Aorta (tissue), 5 donors: Measurements from ENCODE around the gene MST1. TPM values are rescaled to one million over a fixed set of nuclear protein-coding genes. Genes with fewer than 3 reads are reported as not detected.

Experiments used
- ATAC-seq: fragments of 200-7000 bp; cut with Tn5 transposase; one replicate; pipeline ENCODE4 v1.9.1; 2022; ENCODE audit warnings: moderate library complexity; ENCODE audit not compliant: low FRiP score
- DNase-seq, 2 donors: peaks; one replicate each; pipeline ENCODE4 v3.0.0-alpha.2; 2020
- H3K27ac ChIP-seq, 2 donors: one replicate each; pipeline ENCODE4 v1.5.1; 2013; ENCODE audit warnings: low read length in 2 of 2, mild to moderate bottlenecking in 2 of 2, moderate library complexity in 2 of 2, control low read depth in 1 of 2, inconsistent platforms in 1 of 2, low read depth in 1 of 2
- H3K27me3 ChIP-seq, 2 donors: one replicate each; pipeline ENCODE4 v1.6.1; 2013; ENCODE audit warnings: control low read depth in 1 of 2, low read length in 1 of 2, mild to moderate bottlenecking in 1 of 2, moderate library complexity in 1 of 2; ENCODE audit not compliant: insufficient read depth in 2 of 2, control insufficient read depth in 1 of 2
- H3K36me3 ChIP-seq, 2 donors: one replicate each; pipeline ENCODE4 v1.6.1; 2013; ENCODE audit warnings: control low read depth in 1 of 2, low read length in 1 of 2, mild to moderate bottlenecking in 1 of 2; ENCODE audit not compliant: insufficient read depth in 2 of 2, control insufficient read depth in 1 of 2
- H3K4me1 ChIP-seq, 2 donors: one replicate each; pipeline ENCODE4 v1.6.1; 2013; ENCODE audit warnings: low read length in 2 of 2, control low read depth in 1 of 2, mild to moderate bottlenecking in 1 of 2, moderate library complexity in 1 of 2; ENCODE audit not compliant: insufficient read depth in 2 of 2, control insufficient read depth in 1 of 2
- H3K4me3 ChIP-seq, 2 donors: one replicate each; pipeline ENCODE4 v1.5.1; 2013; ENCODE audit warnings: low read length in 2 of 2, control low read depth in 1 of 2, mild to moderate bottlenecking in 1 of 2
- H3K9me3 ChIP-seq: one replicate; pipeline ENCODE4 v1.6.1; 2013; ENCODE audit warnings: mild to moderate bottlenecking, low read length; ENCODE audit not compliant: control insufficient read depth
- WGBS, 2 donors: extraction: QIAGEN DNeasy Blood & Tissue Kit; methylation state at CpG; one replicate each; pipeline ENCODE4 v1.1.7; 2013; 5-methylcytosine and 5-hydroxymethylcytosine counted together
- intact Hi-C, 2 donors: fragments of 100-400 bp; cut with DNase I; formaldehyde crosslinking; loops; one replicate each; pipeline versions ENCODE4 v1.14.2 to v1.15.0; 2022
- long read RNA-seq, 2 donors: library from polyadenylated mRNA; unstranded; transcript quantifications; one replicate each; pipeline ENCODE4 v2.0.0, GENCODE V29; 2020 to 2021
- polyA plus RNA-seq, 2 donors: library from polyadenylated mRNA; stranded (reverse); fragments of 200-250 nt; gene quantifications; one replicate each; pipeline ENCODE4 v1.2.3, GENCODE V29; 2013
- total RNA-seq, 2 donors: library from RNA; stranded (reverse); fragmentation: NEBNext Ultra II Directional; extraction: Animal tissue kit (Norgen Biotek cat#: 25700); gene quantifications; one replicate each; pipeline ENCODE4 v1.2.1, GENCODE V29; 2021
- donor health status: healthy with polysubstance abuse.
- donor health status: Bipolar disorder and iron deficiency.
- donor health status: DM: no; HTN: no; CAD: no.
- donor health status: DM: no; HTN: no; CAD: no.
- donor health status: DM: yes; HTN: yes; CAD: no.

The MST1 gene
- total RNA-seq (10 to 100 TPM in 1 of 2 donors, 1 to 10 TPM in 1; 5.3 to 16.9 TPM), polyA plus RNA-seq (10 to 100 TPM in 1 of 2 donors, 1 to 10 TPM in 1; 4.5 to 64.7 TPM)
- long read RNA-seq, donor 1, partial matches to known transcripts, result 0 of 3 reads
- long read RNA-seq, donor 1, other reads (novel, unspliced or antisense), result 2 of 3 reads
- long read RNA-seq, donor 2, partial matches to known transcripts, result 0 of 1 reads
- long read RNA-seq, donor 2, other reads (novel, unspliced or antisense), result 1 of 1 reads

- H3K36me3 ChIP-seq, result no peaks in the 10 kb centered on the region
- H3K4me3 ChIP-seq, result peak within 1 kb of the TSS; percentile 42 to 84
- no peaks in the 10 kb centered on the region for H3K9me3 ChIP-seq
- ATAC-seq (peak; percentile 90), DNase-seq (peak; percentile 93 to 98)
- H3K4me1 ChIP-seq, result no peaks in the 10 kb centered on the region
- WGBS, 2 donors, result 2 to 3% methylated on average over 59 to 66 of the region's 66 CpGs
- intact Hi-C loops, result no loop called here
- peak within 1 kb of the TSS in 1 of 2 donors; percentile 34 for H3K27ac ChIP-seq
- H3K27me3 ChIP-seq, result no peaks in the 10 kb centered on the region
These were observed at the start of gene MST1, which contains the start of gene RNF123 for GRCh38 chr3:49689046-49689907. Gene MST1 (minus strand): TSS chr3:49689474. CDS start chr3:49688691, 783 bp downstream. Gene RNF123 (plus strand): TSS chr3:49689557. CDS start chr3:49691166, 1,609 bp downstream.

- Histone ChIP-seq H3K4me1 (no peaks in the 10 kb centered on the region), H3K36me3 (peaks cover 0 to 4% of the 10 kb centered on the region in 2 donors), H3K27me3 (no peaks in the 10 kb centered on the region), H3K9me3 (no peaks in the 10 kb centered on the region), H3K4me3 (no peak overlapping the region), H3K27ac (no peak overlapping the region)
- intact Hi-C loops, result no loop called here
- DNase-seq (no peak), ATAC-seq (no peak)
- 95% methylated on average over 11 of the region's 11 CpGs for WGBS, 2 donors
These were observed 48.9 kb upstream of the MST1 start for GRCh38 chr3:49738067-49738713.

GRCh38 chr3:49734752-49735151, 45.5 kb upstream of the MST1 start:
- Histone ChIP-seq H3K27me3 (no peaks in the 10 kb centered on the region), H3K27ac (no peak overlapping the region), H3K4me3 (no peak overlapping the region), H3K4me1 (no peaks in the 10 kb centered on the region), H3K36me3 (peaks cover 0 to 7% of the 10 kb centered on the region in 2 donors), H3K9me3 (no peaks in the 10 kb centered on the region)
- 94 to 95% methylated on average over 6 of the region's 6 CpGs for WGBS, 2 donors
- intact Hi-C loops, result no loop called here
- DNase-seq (no peak), ATAC-seq (no peak)

GRCh38 chr3:49733551-49733950, 44.3 kb upstream of the MST1 start:
- Histone ChIP-seq H3K9me3 (no peaks in the 10 kb centered on the region), H3K4me1 (no peaks in the 10 kb centered on the region), H3K27me3 (no peaks in the 10 kb centered on the region), H3K27ac (no peak overlapping the region), H3K36me3 (peaks cover 0 to 7% of the 10 kb centered on the region in 2 donors), H3K4me3 (no peak overlapping the region)
- WGBS, 2 donors, result 94 to 96% methylated on average over 1 of the region's 1 CpG
- no peak for ATAC-seq
- intact Hi-C loops, result no loop called here
- no peak for DNase-seq

DNA sequence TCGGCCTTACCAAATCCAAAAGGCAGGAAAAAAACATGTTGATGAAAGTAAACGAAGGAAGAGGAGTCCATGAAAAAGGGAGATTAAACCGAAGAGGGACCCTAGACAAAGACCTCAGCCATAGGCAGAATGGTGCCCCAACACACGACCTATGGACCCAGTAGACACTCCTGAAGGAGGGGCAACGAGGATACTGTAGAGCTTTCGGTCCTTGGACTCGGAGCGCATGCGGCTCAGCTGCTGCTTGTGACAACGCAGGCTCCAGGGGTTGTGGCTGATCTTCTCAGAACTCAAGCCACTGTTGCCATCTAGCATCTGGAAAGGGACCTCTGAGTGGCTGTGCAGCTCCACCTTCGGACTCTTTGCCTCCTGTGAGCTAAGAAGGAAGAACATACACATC, 43.3 kb upstream of the MST1 start:
- no peak for ATAC-seq
- no peaks in the 10 kb centered on the region for H3K4me1 ChIP-seq
- DNase-seq, result no peak
- peaks cover 0 to 8% of the 10 kb centered on the region in 2 donors for H3K36me3 ChIP-seq
- intact Hi-C loops, result no loop called here
- WGBS, 2 donors, result 87 to 91% methylated on average over 11 of the region's 11 CpGs
- no peak overlapping the region for H3K27ac ChIP-seq
- no peaks in the 10 kb centered on the region for H3K9me3 ChIP-seq
- no peaks in the 10 kb centered on the region for H3K27me3 ChIP-seq
- H3K4me3 ChIP-seq, result no peak overlapping the region

GRCh38 chr3:49729966-49730609, 40.8 kb upstream of the MST1 start:
- Histone ChIP-seq H3K27ac (no peak overlapping the region), H3K27me3 (no peaks in the 10 kb centered on the region), H3K4me3 (no peak overlapping the region), H3K9me3 (no peaks in the 10 kb centered on the region), H3K36me3 (peaks cover 0 to 14% of the 10 kb centered on the region in 2 donors), H3K4me1 (no peaks in the 10 kb centered on the region)
- intact Hi-C loops, result loop anchor here in 1 of 2 donors (10.0 kb wide), 1 partner anchor 55 kb away; the partner anchor contains the start of gene IP6K1
- ATAC-seq (no peak), DNase-seq (no peak)
- WGBS, 2 donors, result 97% methylated on average over 4 of the region's 4 CpGs

DNA sequence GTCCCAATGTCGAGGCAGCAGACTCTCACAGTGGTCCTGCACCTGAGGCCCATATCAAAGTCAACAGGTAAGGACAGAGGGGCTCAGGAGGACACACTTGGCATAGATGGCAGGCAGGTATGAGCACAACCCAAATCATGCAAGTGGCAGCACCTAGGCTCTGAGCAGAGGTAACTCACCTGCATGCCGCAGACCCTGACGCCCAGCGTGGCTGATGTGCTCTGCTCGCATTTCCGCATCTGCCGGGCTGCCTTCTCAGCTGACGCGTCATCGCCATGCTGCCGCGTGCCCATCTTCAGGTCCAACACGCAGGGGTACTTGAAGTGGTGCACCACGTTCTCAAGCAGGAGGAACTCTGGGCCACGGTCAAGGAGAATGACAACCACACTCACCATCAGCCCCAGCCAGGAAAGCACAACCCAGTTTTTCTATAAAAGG, 38.7 kb upstream of the MST1 start:
- DNase-seq (no peak), ATAC-seq (no peak)
- intact Hi-C loops, result loop anchor here in 1 of 2 donors (10.0 kb wide), 1 partner anchor 57 kb away; the partner anchor contains the start of gene IP6K1
- WGBS, 2 donors, result 92 to 93% methylated on average over 15 of the region's 15 CpGs
- Histone ChIP-seq H3K4me3 (no peak overlapping the region), H3K27me3 (no peaks in the 10 kb centered on the region), H3K9me3 (no peaks in the 10 kb centered on the region), H3K4me1 (no peaks in the 10 kb centered on the region), H3K36me3 (peaks cover 0 to 14% of the 10 kb centered on the region in 2 donors), H3K27ac (no peak overlapping the region)
